HG03442 (cell line): ENCODE data around the gene CST11.

Experiments
- ATAC-seq: cut with Tn5 transposase; IDR thresholded peaks from one replicate; pipeline ENCODE4 v1.9.1; 2021; ENCODE audit warnings: mild to moderate bottlenecking, moderate library complexity; ENCODE audit not compliant: unreplicated experiment

CST11 gene

GRCh38 chr20:23454816-23455215, 2.1 kb upstream of the CST11 start:
- no peak for ATAC-seq

GRCh38 chr20:23453549-23454543, 1.2 kb upstream of the CST11 start:
- no peak for ATAC-seq

GRCh38 chr20:23451956-23452487, 654 bp downstream of the CST11 start:
- no peak for ATAC-seq

GRCh38 chr20:23450877-23451276, 1.8 kb downstream of the CST11 start:
- no peak for ATAC-seq

GRCh38 chr20:23449421-23449820, 3.3 kb downstream of the CST11 start:
- ATAC-seq = no peak

GRCh38 chr20:23448167-23448566, 4.5 kb downstream of the CST11 start:
- ATAC-seq = no peak

DNA sequence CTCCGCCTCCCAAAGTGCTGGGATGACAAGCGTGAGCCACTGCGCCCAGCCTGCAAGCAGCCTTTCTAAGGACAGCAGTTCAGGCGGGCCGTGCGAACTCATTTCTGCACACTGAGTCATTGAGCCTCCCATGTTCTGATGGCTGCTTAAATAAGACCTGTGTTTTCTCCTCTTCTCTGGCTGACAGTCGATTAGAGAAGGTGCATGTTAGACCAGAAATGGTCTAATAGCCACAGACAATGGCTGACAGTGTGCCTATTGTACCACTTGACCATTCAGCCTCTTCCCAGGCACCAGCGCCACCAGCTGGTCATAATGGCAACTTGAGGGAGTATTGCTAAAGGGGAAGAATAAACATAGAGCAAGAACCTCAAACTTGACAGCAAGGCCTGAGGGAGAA, 6.2 kb downstream of the CST11 start:
- peak; percentile 59 for ATAC-seq

- no peak for ATAC-seq
These were observed 7.0 kb downstream of the CST11 start for GRCh38 chr20:23445596-23446217.

GRCh38 chr20:23444859-23445258, 7.8 kb downstream of the CST11 start:
- no peak for ATAC-seq

GRCh38 chr20:23442436-23442835, 10.2 kb downstream of the CST11 start:
- no peak for ATAC-seq

- peak; percentile 64 for ATAC-seq
These were observed 10.8 kb downstream of the CST11 start for GRCh38 chr20:23441850-23442313.

DNA sequence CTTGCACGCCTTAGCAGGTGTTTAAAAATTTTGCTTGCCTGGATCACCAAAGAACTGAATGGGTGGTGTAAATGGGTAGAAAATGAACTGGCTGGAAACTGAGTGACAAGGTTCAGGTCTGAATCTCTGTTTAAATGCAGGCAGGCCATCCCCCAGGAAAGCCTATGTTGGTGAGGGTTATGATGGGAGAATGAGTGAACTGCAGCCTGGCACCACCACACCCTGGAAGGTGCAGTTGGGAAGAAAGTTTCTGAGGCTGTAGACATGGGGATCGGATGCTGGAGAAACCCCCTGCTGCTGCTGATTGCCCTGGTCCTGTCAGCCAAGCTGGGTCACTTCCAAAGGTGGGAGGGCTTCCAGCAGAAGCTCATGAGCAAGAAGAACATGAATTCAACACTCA, 12.7 kb downstream of the CST11 start:
- no peak for ATAC-seq

GRCh38 chr20:23438661-23439060, 14.0 kb downstream of the CST11 start:
- no peak for ATAC-seq

GRCh38 chr20:23437126-23437899, 15.4 kb downstream of the CST11 start:
- ATAC-seq = no peak

GRCh38 chr20:23436681-23437080, 16.0 kb downstream of the CST11 start:
- ATAC-seq = no peak

- ATAC-seq = no peak
These were observed 16.8 kb downstream of the CST11 start for GRCh38 chr20:23435626-23436539.

GRCh38 chr20:23434521-23435313, 18.0 kb downstream of the CST11 start:
- ATAC-seq = no peak

DNA sequence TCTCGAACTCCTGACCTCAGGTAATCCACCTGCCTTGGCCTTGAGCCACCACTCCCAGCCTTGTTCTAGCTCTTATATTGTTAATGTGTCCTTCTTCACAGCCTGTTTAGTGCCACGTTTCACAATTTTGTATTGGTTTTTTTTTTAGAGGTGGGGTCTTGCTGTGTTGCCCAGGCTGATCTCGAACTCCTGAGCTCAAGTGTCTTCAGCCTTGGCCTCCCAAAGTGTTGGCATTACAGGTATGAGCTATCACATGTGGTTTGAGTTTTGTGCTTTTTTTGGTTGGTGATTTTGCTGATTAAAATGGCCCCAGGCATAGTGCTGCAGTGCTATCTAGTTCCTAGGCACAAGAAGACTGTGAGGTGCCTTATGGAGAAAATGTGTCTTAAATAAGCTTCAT, 19.0 kb downstream of the CST11 start:
- no peak for ATAC-seq

DNA sequence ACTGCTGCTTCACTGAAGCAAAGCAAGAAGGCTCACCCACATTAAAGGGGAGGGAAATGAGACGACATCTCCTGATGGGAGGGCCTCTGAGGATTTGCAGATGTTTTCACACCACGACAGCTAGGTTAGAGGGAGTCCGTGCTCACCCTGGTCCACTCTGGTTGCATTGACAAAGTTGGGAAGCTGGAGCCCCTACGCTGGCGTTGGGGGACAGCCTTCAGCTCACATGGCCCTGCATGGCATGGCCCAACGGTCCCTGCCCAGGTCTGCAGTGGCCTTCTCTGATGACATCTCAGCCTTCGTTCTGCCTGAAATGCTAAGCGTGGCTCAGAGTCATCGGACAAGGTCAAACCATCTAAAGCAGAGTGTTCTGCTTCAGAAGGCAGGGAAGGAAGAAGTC, 27.5 kb downstream of the CST11 start:
- ATAC-seq = no peak
